WTC11 (cell line): ENCODE data around the gene KCNIP1. TPM values are rescaled to one million over a fixed set of nuclear protein-coding genes. Genes with fewer than 3 reads are reported as not detected.

ENCODE experiments used
- ATAC-seq: fragments of 200-7000 bp; cut with Tn5 transposase; 2 replicates; pipeline ENCODE4 v1.10.0; 2021; ENCODE audit warnings: mild to moderate bottlenecking, moderate library complexity
- CTCF ChIA-PET: fragments of 300-600 bp; sonication (Branson Sonifier 250); formaldehyde crosslinking; loops from one replicate; lab custom pipeline; 2021; ENCODE audit warnings: antibody characterized with exemption; lab: Charles Lee
- POLR2A ChIA-PET: fragments of 350-600 bp; sonication (Branson Sonifier 250); formaldehyde crosslinking; loops from one replicate; lab custom pipeline; 2021; ENCODE audit warnings: antibody characterized with exemption; lab: Charles Lee
- DNase-seq: peaks from one replicate; pipeline ENCODE4 v3.0.0; 2021; ENCODE audit warnings: low spot score
- H3K27ac Mint-ChIP-seq: 2 replicates; pipeline ENCODE4 v1.8.0; 2021; ENCODE audit warnings: mixed read lengths
- H3K27me3 Mint-ChIP-seq: 2 replicates; pipeline ENCODE4 v1.8.0; 2021; ENCODE audit warnings: low read depth, mild to moderate bottlenecking, moderate library complexity, mixed read lengths
- H3K36me3 Mint-ChIP-seq: 2 replicates; pipeline ENCODE4 v1.8.0; 2021; ENCODE audit warnings: mixed read lengths
- H3K4me1 Mint-ChIP-seq: 2 replicates; pipeline ENCODE4 v1.8.0; 2022; ENCODE audit warnings: mixed read lengths
- H3K4me3 Mint-ChIP-seq: 2 replicates; pipeline ENCODE4 v1.8.0; 2021; ENCODE audit warnings: mild to moderate bottlenecking, moderate library complexity, mixed read lengths
- H3K9me3 Mint-ChIP-seq: 2 replicates; pipeline ENCODE4 v1.8.0; 2021; ENCODE audit warnings: mixed read lengths
- ARID4B ChIP-seq: sonication (generic); formaldehyde crosslinking; IDR thresholded peaks from 2 replicates; pipeline ENCODE4 v1.8.0; 2023; ENCODE audit warnings: missing genetic modification reagents, mild to moderate bottlenecking, borderline replicate concordance
- ETV6 ChIP-seq: sonication (generic); formaldehyde crosslinking; IDR thresholded peaks from 2 replicates; pipeline ENCODE4 v1.8.1; 2022; ENCODE audit warnings: mild to moderate bottlenecking, missing genetic modification reagents
- FOXJ3 ChIP-seq: sonication (generic); formaldehyde crosslinking; IDR thresholded peaks from 2 replicates; pipeline ENCODE4 v1.9.0; 2021; ENCODE audit warnings: missing genetic modification reagents, mild to moderate bottlenecking, borderline replicate concordance
- FOXP4 ChIP-seq: sonication (generic); formaldehyde crosslinking; IDR thresholded peaks from 2 replicates; pipeline ENCODE4 v1.8.0; 2022; ENCODE audit warnings: mild to moderate bottlenecking, missing genetic modification reagents
- IRF1 ChIP-seq: sonication (generic); formaldehyde crosslinking; IDR thresholded peaks from 2 replicates; pipeline ENCODE4 v1.8.0; 2023; ENCODE audit warnings: missing genetic modification reagents
- JAZF1 ChIP-seq: fragments of 250-450 bp; sonication (Bioruptor Pico); IDR thresholded peaks from 2 replicates; pipeline ENCODE4 v1.9.0; 2021; ENCODE audit warnings: moderate library complexity, mild to moderate bottlenecking, inconsistent platforms
- NFATC4 ChIP-seq: fragments of 250-450 bp; sonication (Bioruptor Pico); IDR thresholded peaks from 2 replicates; pipeline ENCODE4 v1.9.0; 2021; ENCODE audit warnings: mild to moderate bottlenecking
- NFYB ChIP-seq: sonication (generic); formaldehyde crosslinking; conservative IDR thresholded peaks from 2 replicates; pipeline ENCODE4 v1.8.0; 2022; ENCODE audit warnings: low read depth, missing genetic modification reagents
- PREB ChIP-seq: sonication (generic); formaldehyde crosslinking; IDR thresholded peaks from 2 replicates; pipeline ENCODE4 v1.8.1; 2022; ENCODE audit warnings: mild to moderate bottlenecking, missing genetic modification reagents, moderate library complexity, borderline replicate concordance
- SMAD3 ChIP-seq: sonication (generic); formaldehyde crosslinking; IDR thresholded peaks from 2 replicates; pipeline ENCODE4 v1.8.0; 2022; ENCODE audit warnings: missing genetic modification reagents, mild to moderate bottlenecking, borderline replicate concordance
- SOX15 ChIP-seq: fragments of 250-450 bp; sonication (Bioruptor Pico); IDR thresholded peaks from 2 replicates; pipeline ENCODE4 v1.9.0; 2021; ENCODE audit warnings: mild to moderate bottlenecking
- SP1 ChIP-seq: sonication (generic); formaldehyde crosslinking; conservative IDR thresholded peaks from 2 replicates; pipeline ENCODE4 v1.8.1; 2022; ENCODE audit warnings: missing genetic modification reagents
- TCF7 ChIP-seq: sonication (generic); formaldehyde crosslinking; IDR thresholded peaks from 2 replicates; pipeline ENCODE4 v1.8.0; 2022; ENCODE audit warnings: mild to moderate bottlenecking, low read depth, missing genetic modification reagents, moderate library complexity
- ZMAT4 ChIP-seq: fragments of 250-450 bp; sonication (Bioruptor Pico); IDR thresholded peaks from 2 replicates; pipeline ENCODE4 v1.9.0; 2021; ENCODE audit warnings: mild to moderate bottlenecking
- ZNF121 ChIP-seq: sonication (generic); formaldehyde crosslinking; IDR thresholded peaks from 2 replicates; pipeline ENCODE4 v1.8.0; 2023; ENCODE audit warnings: missing genetic modification reagents
- ZNF138 ChIP-seq: sonication (generic); formaldehyde crosslinking; conservative IDR thresholded peaks from 2 replicates; pipeline ENCODE4 v1.8.1; 2022; ENCODE audit warnings: mild to moderate bottlenecking, moderate library complexity, missing genetic modification reagents
- total RNA-seq: library from RNA; stranded (reverse); gene quantifications from 3 replicates; pipeline ENCODE4 v1.2.3, GENCODE V29; 2021
- TF ChIP-seq, protein P1 (sequence below): sonication (generic); formaldehyde crosslinking; IDR thresholded peaks from 2 replicates; pipeline ENCODE4 v1.8.1; 2022; ENCODE audit warnings: low read depth, mild to moderate bottlenecking, moderate library complexity, missing genetic modification reagents, borderline replicate concordance
- TF ChIP-seq, protein P2 (sequence below): sonication (generic); formaldehyde crosslinking; IDR thresholded peaks from 2 replicates; pipeline ENCODE4 v1.8.0; 2022; ENCODE audit warnings: missing genetic modification reagents

KCNIP1 gene
- total RNA-seq, 1 experiment from 2014 or later: 0.59 TPM

DNA sequence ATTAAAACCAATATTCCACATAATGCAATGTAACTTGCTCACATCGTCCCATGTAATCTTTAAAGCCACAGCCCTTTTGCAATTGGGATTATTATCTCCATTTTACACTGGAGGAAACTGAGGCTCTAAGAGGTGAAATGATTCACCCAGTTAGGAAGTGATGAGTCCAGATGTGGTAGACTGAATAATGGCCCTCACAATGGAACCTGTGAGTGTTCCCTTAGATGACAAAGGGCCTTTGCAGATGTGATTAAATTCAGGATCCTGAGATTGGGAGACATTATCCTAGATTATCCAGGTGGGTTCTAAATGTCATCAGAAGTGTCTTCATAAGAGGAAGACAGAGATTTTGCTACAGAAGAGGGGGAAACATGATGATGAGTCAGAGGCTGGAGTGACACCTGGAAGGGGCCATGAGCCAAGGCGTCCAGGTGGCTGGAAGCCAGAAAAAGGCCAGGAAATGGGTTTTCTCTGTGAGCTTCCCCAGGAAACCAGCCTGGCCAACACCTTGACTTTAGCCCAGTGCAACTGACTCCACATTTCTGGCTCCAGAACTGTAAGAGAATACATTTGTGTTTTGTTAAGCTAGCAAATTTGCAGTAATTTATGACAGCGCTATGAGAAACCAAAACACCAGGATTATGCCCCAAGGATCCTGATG is 139.1 kb downstream of the KCNIP1 start (continued):
- TF ChIP-seq ETV6 (CRISPR knock-in tag): no peak

DNA sequence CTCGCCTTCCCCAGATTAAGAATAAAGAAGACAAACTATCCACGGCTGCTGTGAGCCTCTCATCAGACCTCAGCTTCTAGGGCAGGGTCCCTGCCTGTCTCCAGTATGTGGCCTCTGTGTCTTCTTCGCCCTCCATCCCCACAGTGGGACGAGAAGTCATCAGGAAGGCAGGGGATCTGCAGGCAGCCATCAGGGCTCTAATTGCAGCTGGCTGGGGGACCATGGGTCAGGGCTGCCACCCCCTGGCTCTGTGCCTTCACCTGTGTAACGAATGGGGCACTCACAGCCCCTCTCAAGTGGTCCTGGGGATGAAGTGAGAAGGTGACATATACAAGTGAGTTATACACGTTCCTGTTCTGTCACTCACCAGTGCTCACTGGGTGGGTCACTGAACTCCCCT is 139.8 kb downstream of the KCNIP1 start:
- ChIA-PET POLR2A (no interaction called here), CTCF (interaction anchor here (0.5 to 1.9 kb wide), 3 partner anchors 10 to 171 kb away, joined by 3 to 6 read pairs (median 3); no protein-coding TSS in a partner anchor)
- TF ChIP-seq PREB (CRISPR knock-in tag) (no peak), TCF7 (CRISPR knock-in tag) (no peak), SP1 (CRISPR knock-in tag) (no peak), ETV6 (CRISPR knock-in tag) (no peak), ARID4B (no peak), IRF1 (CRISPR knock-in tag) (no peak), ZNF121 (CRISPR knock-in tag) (no peak), ZNF138 (CRISPR knock-in tag) (no peak), NFATC4 (CRISPR knock-in tag) (no peak), NFYB (CRISPR knock-in tag) (no peak), FOXJ3 (CRISPR knock-in tag) (no peak), ZMAT4 (no peak)
- TF ChIP-seq, protein P1, sequence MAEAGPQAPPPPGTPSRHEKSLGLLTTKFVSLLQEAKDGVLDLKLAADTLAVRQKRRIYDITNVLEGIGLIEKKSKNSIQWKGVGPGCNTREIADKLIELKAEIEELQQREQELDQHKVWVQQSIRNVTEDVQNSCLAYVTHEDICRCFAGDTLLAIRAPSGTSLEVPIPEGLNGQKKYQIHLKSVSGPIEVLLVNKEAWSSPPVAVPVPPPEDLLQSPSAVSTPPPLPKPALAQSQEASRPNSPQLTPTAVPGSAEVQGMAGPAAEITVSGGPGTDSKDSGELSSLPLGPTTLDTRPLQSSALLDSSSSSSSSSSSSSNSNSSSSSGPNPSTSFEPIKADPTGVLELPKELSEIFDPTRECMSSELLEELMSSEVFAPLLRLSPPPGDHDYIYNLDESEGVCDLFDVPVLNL: no peak
- ATAC-seq (no peak), DNase-seq (no peak)
- peaks cover 4% of the 10 kb centered on the region; the same call in 1 of the 2 replicates for H3K9me3 Mint-ChIP-seq
- no peaks in the 10 kb centered on the region for H3K36me3 Mint-ChIP-seq
- H3K27ac Mint-ChIP-seq: no peak overlapping the region
- peaks cover 5% of the 10 kb centered on the region for H3K27me3 Mint-ChIP-seq
- peaks cover 29% of the 10 kb centered on the region for H3K4me1 Mint-ChIP-seq
- H3K4me3 Mint-ChIP-seq: no peak overlapping the region

DNA sequence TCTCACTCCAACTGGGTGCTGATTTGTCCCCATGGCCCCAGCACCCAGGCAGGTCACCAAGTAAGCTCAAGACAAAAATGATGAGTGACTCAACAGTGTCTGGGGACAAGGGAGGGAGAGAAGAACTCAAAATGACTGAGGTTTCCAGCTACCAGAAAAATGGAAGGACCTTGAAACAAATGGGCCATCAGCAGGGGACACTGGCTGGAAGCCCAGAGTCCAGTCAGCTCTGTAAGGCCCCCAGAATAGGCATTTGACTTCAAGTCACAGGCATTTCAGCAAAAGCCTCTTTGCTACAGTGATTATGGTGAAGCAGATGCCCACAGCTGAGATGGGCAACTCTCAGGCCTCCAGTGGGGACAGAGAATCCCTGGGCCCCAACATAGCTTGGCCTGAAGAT is 140.7 kb downstream of the KCNIP1 start:
- H3K27ac Mint-ChIP-seq: no peak overlapping the region
- DNase-seq (no peak), ATAC-seq (no peak)
- H3K27me3 Mint-ChIP-seq: peaks cover 5% of the 10 kb centered on the region
- CTCF ChIA-PET: no interaction called here
- H3K4me1 Mint-ChIP-seq: peaks cover 27% of the 10 kb centered on the region
- H3K36me3 Mint-ChIP-seq: no peaks in the 10 kb centered on the region
- no peak overlapping the region for H3K4me3 Mint-ChIP-seq
- peaks cover 4% of the 10 kb centered on the region; the same call in 1 of the 2 replicates for H3K9me3 Mint-ChIP-seq
- POLR2A ChIA-PET: interaction anchor here (0.7 kb wide), 1 partner anchor 116 kb away, joined by 3 read pairs; no protein-coding TSS in a partner anchor
- TF ChIP-seq FOXP4 (CRISPR knock-in tag): no peak
- no peak for TF ChIP-seq SOX15 (CRISPR knock-in tag)
- no peak for TF ChIP-seq JAZF1 (CRISPR knock-in tag)
- TF ChIP-seq IRF1 (CRISPR knock-in tag): no peak
- no peak for TF ChIP-seq SMAD3 (CRISPR knock-in tag)
- TF ChIP-seq, protein P2, sequence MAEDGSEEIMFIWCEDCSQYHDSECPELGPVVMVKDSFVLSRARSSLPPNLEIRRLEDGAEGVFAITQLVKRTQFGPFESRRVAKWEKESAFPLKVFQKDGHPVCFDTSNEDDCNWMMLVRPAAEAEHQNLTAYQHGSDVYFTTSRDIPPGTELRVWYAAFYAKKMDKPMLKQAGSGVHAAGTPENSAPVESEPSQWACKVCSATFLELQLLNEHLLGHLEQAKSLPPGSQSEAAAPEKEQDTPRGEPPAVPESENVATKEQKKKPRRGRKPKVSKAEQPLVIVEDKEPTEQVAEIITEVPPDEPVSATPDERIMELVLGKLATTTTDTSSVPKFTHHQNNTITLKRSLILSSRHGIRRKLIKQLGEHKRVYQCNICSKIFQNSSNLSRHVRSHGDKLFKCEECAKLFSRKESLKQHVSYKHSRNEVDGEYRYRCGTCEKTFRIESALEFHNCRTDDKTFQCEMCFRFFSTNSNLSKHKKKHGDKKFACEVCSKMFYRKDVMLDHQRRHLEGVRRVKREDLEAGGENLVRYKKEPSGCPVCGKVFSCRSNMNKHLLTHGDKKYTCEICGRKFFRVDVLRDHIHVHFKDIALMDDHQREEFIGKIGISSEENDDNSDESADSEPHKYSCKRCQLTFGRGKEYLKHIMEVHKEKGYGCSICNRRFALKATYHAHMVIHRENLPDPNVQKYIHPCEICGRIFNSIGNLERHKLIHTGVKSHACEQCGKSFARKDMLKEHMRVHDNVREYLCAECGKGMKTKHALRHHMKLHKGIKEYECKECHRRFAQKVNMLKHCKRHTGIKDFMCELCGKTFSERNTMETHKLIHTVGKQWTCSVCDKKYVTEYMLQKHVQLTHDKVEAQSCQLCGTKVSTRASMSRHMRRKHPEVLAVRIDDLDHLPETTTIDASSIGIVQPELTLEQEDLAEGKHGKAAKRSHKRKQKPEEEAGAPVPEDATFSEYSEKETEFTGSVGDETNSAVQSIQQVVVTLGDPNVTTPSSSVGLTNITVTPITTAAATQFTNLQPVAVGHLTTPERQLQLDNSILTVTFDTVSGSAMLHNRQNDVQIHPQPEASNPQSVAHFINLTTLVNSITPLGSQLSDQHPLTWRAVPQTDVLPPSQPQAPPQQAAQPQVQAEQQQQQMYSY: no peak
